GM13977 (cell line): ENCODE measurements around the gene KLHL1.

Experiments
- DNase-seq: peaks from one replicate; pipeline ENCODE4 v3.0.0; 2012; ENCODE audit warnings: low spot score
- CTCF ChIP-seq: IDR thresholded peaks from 2 replicates; pipeline ENCODE4 v1.5.1; 2012; ENCODE audit warnings: mild to moderate bottlenecking, control low read depth; ENCODE audit not compliant: insufficient read depth; ENCODE audit errors: extremely low read depth, missing control alignments
- in situ Hi-C: fragments of 300-500 bp; cut with MboI; formaldehyde crosslinking; loops from one replicate; pipeline ENCODE4 v1.12.0; 2022; ENCODE audit warnings: low sequenced_read_pairs, low pct_unique_long_range_greater_than_20kb, mixed read lengths, inconsistent platforms; ENCODE audit not compliant: unreplicated experiment

Gene KLHL1

GRCh38 chr13:69761581-69761980 lies 346.7 kb downstream of the KLHL1 start:
- in situ Hi-C loops, result no loop called here
- TF ChIP-seq CTCF, result no peak
- no peak for DNase-seq

GRCh38 chr13:69755101-69755500 lies 353.2 kb downstream of the KLHL1 start:
- in situ Hi-C loops, result no loop called here
- no peak for DNase-seq
- TF ChIP-seq CTCF, result no peak

- in situ Hi-C loops, result no loop called here
- no peak for DNase-seq
- TF ChIP-seq CTCF, result no peak
Measured at GRCh38 chr13:69751259-69751658, 357.0 kb downstream of the KLHL1 start.

- no peak for TF ChIP-seq CTCF
- no peak for DNase-seq
- in situ Hi-C loops, result no loop called here
Measured at GRCh38 chr13:69737129-69737935, 370.9 kb downstream of the KLHL1 start.

- no peak for DNase-seq
- in situ Hi-C loops, result no loop called here
- TF ChIP-seq CTCF, result no peak
Measured at GRCh38 chr13:69721631-69722030, 386.6 kb downstream of the KLHL1 start.

GRCh38 chr13:69720278-69720983 lies 387.8 kb downstream of the KLHL1 start:
- TF ChIP-seq CTCF, result no peak
- DNase-seq, result no peak
- in situ Hi-C loops, result no loop called here
